ENCODE data around the gene MAN1C1. TPM values are rescaled to one million over a fixed set of nuclear protein-coding genes. Genes with fewer than 3 reads are reported as not detected.

MAN1C1 gene
- total and polyA plus RNA-seq, 7 donors: 1.8 to 6.7 (median 2.0) TPM

DNA sequence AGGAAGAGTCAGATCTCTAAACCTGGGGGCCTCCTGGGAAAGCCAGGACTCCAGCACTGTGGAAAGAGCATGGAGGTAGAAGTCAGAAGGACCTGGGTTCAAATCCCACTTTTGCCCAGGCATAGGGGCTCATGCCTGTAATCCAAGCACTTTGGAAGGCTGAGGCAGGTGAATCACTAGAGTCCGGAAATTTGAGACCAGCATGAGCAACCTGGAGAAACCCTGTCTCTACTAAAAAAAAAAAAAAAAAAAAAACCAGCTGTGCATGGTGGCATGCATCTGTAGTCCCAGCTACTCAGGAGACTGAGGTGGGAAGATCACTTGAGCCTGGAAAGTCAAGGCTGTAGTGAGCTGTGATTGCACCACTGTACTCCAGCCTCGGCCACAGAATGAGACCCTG lies 41.4 kb upstream of the MAN1C1 start:
- DNase-seq (no peak), ATAC-seq (no peak)
- 87 to 89% (median 88%) methylated on average over 2 of the region's 2 CpGs for WGBS, 3 donors
- H3K36me3 ChIP-seq (ENCODE audit: insufficient read depth in 1 of 2, low read depth in 1 of 2): no peaks in the 10 kb centered on the region
- H3K9me3 ChIP-seq: no peaks in the 10 kb centered on the region
- H3K27me3 ChIP-seq (ENCODE audit: insufficient read depth in 3 of 3, low read length in 2 of 3): no peaks in the 10 kb centered on the region
- peaks cover 7% of the 10 kb centered on the region for H3K4me1 ChIP-seq
- intact Hi-C loops (cut with DNase I): no loop called here
- H3K27ac ChIP-seq: no peak overlapping the region
- TF ChIP-seq, protein P1, sequence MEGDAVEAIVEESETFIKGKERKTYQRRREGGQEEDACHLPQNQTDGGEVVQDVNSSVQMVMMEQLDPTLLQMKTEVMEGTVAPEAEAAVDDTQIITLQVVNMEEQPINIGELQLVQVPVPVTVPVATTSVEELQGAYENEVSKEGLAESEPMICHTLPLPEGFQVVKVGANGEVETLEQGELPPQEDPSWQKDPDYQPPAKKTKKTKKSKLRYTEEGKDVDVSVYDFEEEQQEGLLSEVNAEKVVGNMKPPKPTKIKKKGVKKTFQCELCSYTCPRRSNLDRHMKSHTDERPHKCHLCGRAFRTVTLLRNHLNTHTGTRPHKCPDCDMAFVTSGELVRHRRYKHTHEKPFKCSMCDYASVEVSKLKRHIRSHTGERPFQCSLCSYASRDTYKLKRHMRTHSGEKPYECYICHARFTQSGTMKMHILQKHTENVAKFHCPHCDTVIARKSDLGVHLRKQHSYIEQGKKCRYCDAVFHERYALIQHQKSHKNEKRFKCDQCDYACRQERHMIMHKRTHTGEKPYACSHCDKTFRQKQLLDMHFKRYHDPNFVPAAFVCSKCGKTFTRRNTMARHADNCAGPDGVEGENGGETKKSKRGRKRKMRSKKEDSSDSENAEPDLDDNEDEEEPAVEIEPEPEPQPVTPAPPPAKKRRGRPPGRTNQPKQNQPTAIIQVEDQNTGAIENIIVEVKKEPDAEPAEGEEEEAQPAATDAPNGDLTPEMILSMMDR (IDR thresholded peaks at IDR 0.05): no peak
- H3K4me3 ChIP-seq: no peak overlapping the region

DNA sequence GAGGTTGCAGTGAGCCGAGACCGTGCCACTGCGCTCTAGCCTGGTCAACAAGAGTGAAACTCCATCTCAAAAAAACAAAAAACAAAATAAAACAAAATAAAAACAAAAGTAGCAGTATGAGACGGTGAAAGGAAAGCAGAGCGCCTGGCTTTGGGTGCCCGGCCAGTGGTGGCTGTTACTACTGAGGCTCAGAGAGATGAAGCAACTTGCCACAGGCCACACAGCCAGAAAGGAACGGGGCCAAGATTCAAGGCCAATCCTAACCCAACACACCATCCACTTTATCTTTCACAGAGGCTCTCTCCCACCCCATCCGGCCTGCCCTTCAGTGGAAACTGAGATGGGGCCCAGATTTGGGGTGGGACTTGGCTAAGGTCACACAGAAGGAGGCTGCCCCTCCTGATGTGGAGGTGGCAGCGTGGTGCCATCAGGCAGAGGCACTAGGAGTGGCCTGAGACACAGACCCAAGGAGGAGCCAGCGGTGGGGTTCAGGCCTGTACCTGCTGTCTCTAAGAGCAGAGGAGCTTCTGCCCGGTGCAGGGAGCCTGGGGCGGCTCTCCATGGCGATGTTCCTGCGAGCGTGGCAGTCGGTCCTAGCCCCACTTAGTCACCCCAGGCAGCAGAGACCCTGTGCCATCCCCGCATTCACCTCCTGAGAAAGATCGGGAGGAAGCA lies 40.0 kb upstream of the MAN1C1 start:
- Histone ChIP-seq H3K4me1 (peaks cover 6% of the 10 kb centered on the region), H3K9me3 (no peaks in the 10 kb centered on the region), H3K27me3 (ENCODE audit: insufficient read depth in 3 of 3, low read length in 2 of 3) (no peaks in the 10 kb centered on the region), H3K36me3 (ENCODE audit: insufficient read depth in 1 of 2, low read depth in 1 of 2) (no peaks in the 10 kb centered on the region), H3K4me3 (no peak overlapping the region), H3K27ac (no peak overlapping the region)
- 90 to 96% (median 93%) methylated on average over 18 of the region's 18 CpGs for WGBS, 3 donors
- ATAC-seq (no peak), DNase-seq (no peak)
- intact Hi-C loops (cut with DNase I): no loop called here
- TF ChIP-seq, protein P1 (IDR thresholded peaks at IDR 0.05): no peak

DNA sequence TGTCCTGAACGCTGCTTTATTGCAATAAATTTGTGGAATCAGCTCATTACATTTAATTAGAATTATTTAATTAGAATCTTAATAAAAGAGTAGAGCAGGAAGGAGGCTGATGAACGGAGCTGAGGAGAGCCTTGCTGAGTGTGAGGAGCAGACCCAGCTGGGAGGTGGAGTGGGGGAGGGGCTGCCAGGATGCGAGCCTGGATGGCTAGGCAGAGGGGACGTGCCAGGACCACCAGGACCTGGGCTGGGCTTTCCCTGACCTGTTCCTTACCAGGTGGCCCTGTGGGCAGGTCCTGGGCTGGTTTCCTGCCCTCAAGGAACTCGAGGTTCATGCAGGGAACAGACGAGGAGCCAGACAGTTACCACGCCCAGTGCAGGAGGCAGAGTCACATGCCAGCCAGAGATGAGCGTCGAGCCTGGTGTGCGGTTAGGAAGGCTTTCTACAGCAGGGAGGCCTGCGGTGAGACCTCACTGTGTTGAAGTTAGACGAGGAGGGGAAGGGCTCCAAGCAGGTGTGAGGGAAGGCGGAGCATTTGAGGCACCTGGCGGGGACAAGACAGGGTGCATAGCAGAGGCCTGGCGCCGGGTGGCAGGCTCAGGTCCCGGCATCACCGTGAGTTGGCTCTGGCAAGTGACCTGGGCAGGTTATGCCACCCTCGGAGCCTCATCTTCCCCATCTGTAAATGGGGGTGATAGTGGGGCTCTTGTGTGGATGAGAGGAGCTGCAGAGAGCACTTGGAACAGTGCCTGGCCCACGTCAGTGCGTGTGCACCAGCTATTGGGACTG lies 39.3 kb upstream of the MAN1C1 start:
- no peak overlapping the region for H3K27ac ChIP-seq
- H3K4me3 ChIP-seq: no peak overlapping the region
- DNase-seq (no peak), ATAC-seq (no peak)
- no peaks in the 10 kb centered on the region for H3K27me3 ChIP-seq (ENCODE audit: insufficient read depth in 3 of 3, low read length in 2 of 3)
- H3K36me3 ChIP-seq (ENCODE audit: insufficient read depth in 1 of 2, low read depth in 1 of 2): no peaks in the 10 kb centered on the region
- H3K9me3 ChIP-seq: no peaks in the 10 kb centered on the region
- H3K4me1 ChIP-seq: peaks cover 2% of the 10 kb centered on the region
- WGBS, 3 donors: 85 to 88% (median 87%) methylated on average over 20 to 21 of the region's 21 CpGs
- TF ChIP-seq, protein P1 (IDR thresholded peaks at IDR 0.05): no peak
- intact Hi-C loops (cut with DNase I): no loop called here

DNA sequence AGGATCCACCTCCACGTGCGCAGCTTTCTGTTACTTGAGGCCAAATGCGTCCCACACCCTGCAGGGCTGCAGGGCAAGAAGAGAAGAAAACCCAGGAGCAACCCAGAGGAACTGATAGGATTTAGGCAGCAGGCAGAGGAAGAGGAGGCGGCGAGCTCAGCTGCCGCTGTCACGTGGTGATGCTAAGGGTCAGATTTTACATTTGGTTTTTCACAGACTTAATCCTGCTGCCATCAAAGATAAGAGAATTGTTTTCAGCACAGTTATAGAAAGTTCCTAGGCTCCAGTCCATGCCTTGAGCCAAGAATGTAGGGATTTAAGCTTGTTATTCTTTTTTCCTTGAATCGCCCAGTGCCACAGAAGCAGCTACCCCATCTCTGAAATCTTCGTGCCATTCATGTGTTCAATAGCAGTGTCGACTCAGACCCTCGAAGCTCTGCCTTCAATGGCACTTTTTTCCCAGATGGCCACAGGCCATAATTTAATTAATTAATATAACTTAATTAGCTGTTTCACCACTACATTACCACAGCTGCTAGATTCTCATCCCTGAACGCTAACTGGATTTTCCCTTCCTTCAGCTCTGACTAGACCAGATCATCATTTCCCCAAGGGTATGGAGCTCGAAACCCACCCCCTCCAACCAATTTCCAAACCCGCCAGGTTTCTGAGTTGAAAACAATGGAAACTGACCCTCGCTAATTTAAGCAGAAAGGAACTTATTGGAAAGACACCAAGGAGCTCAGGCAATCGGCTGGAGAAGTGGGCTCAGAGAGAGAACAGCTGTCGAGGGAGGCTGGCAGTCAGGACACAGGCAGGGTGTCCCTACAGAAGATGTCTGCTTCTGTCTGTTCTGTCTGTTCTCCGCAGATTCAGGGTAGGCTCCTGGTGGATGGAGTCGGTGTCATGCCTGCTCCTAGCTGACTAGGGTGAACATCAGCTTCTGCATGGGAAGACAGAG lies 37.0 kb upstream of the MAN1C1 start:
- intact Hi-C loops (cut with DNase I): no loop called here
- Histone ChIP-seq H3K36me3 (ENCODE audit: insufficient read depth in 1 of 2, low read depth in 1 of 2) (no peaks in the 10 kb centered on the region), H3K4me3 (no peak overlapping the region)

More for the DNA sequence above, 37.0 kb upstream of the MAN1C1 start:
- H3K27me3 ChIP-seq (ENCODE audit: insufficient read depth in 3 of 3, low read length in 2 of 3): no peaks in the 10 kb centered on the region
- DNase-seq (no peak), ATAC-seq (no peak)
- 49 to 60% (median 50%) methylated on average over 19 of the region's 19 CpGs for WGBS, 3 donors
- H3K27ac ChIP-seq: no peak overlapping the region
- TF ChIP-seq, protein P1 (IDR thresholded peaks at IDR 0.05): no peak
- H3K4me1 ChIP-seq: peaks cover 8% of the 10 kb centered on the region
- H3K9me3 ChIP-seq: no peaks in the 10 kb centered on the region

Data from psoas muscle (tissue), 8 donors.